ENCODE results near the gene THADA. TPM values are rescaled to one million over a fixed set of nuclear protein-coding genes. Genes with fewer than 3 reads are reported as not detected.
A peak's percentile ranks its signal among the peaks of the same experiment; 100 is the strongest.

THADA gene
- polyA plus RNA-seq, 3 donors: 7.3 to 11.2 (median 9.7) TPM

GRCh38 chr2:43202289-43202688 is 393.5 kb downstream of the THADA start:
- TF ChIP-seq CTCF (IDR thresholded peaks at IDR 0.05): no peak
- no peaks in the 10 kb centered on the region for H4K20me1 ChIP-seq (ENCODE audit: insufficient read depth, low read length)
- no peaks in the 10 kb centered on the region for H3K27me3 ChIP-seq (ENCODE audit: control insufficient read depth in 2 of 2, insufficient read depth in 2 of 2, low read length in 2 of 2)
- H3K4me1 ChIP-seq (ENCODE audit: control insufficient read depth in 1 of 2, insufficient read depth in 2 of 2, low read length in 2 of 2): peaks cover 23 to 39% of the 10 kb centered on the region in 2 donors
- H3K4me3 ChIP-seq (replicated peaks in 1 of 3; ENCODE audit: low read depth in 2 of 3, low read length in 3 of 3): no peak overlapping the region
- no peak overlapping the region for H3K9ac ChIP-seq (ENCODE audit: insufficient read depth, low read length, poor library complexity, severe bottlenecking)
- Mint-ChIP-seq H3K27ac (no peak overlapping the region), H3K27me3 (ENCODE audit: low read depth in 3 of 3) (peaks cover 1 to 2% (median 2%) of the 10 kb centered on the region in 3 donors), H3K4me3 (no peak overlapping the region), H3K9me3 (no peaks in the 10 kb centered on the region), H3K36me3 (peaks cover 0 to 3% of the 10 kb centered on the region in 2 donors), H3K4me1 (peaks cover 43% of the 10 kb centered on the region)
- intact Hi-C loops (cut with micrococcal nuclease): no loop called here
- no peaks in the 10 kb centered on the region for H3K36me3 ChIP-seq (replicated peaks in 1 of 2; ENCODE audit: control insufficient read depth in 1 of 2, insufficient read depth in 2 of 2, low read length in 2 of 2)
- 80% methylated on average over 1 of the region's 2 CpGs for WGBS (ENCODE audit: insufficient coverage)
- H2AFZ ChIP-seq (ENCODE audit: insufficient read depth, low read depth, low read length, poor library complexity, severe bottlenecking): no peak overlapping the region
- no peak overlapping the region for H3K27ac ChIP-seq (ENCODE audit: low read depth in 1 of 2, low read length in 2 of 2)
- no peak overlapping the region for H3K4me2 ChIP-seq (replicated peaks; ENCODE audit: extremely low read depth, low read length, poor library complexity, severe bottlenecking)
- no peaks in the 10 kb centered on the region for H3K79me2 ChIP-seq (ENCODE audit: insufficient read depth, low read length)
- no peak for DNase-seq
- no peaks in the 10 kb centered on the region for H3K9me3 ChIP-seq (replicated peaks in 1 of 2; ENCODE audit: control insufficient read depth in 1 of 2, insufficient read depth in 1 of 2, low read length in 2 of 2)

GRCh38 chr2:43201497-43201896 is 394.3 kb downstream of the THADA start:
- 0% methylated on average over 2 of the region's 4 CpGs for WGBS (ENCODE audit: insufficient coverage)
- no peak overlapping the region for H3K4me3 ChIP-seq (replicated peaks in 1 of 3; ENCODE audit: low read depth in 2 of 3, low read length in 3 of 3)
- H3K9me3 Mint-ChIP-seq: no peaks in the 10 kb centered on the region
- peaks cover 1 to 3% of the 10 kb centered on the region in 2 donors for H3K36me3 Mint-ChIP-seq
- peak overlapping the region in 2 of 7 donors; percentile 56 to 74 for H3K27ac Mint-ChIP-seq
- no peak for TF ChIP-seq CTCF (IDR thresholded peaks at IDR 0.05)
- no peaks in the 10 kb centered on the region for H3K9me3 ChIP-seq (replicated peaks in 1 of 2; ENCODE audit: control insufficient read depth in 1 of 2, insufficient read depth in 1 of 2, low read length in 2 of 2)
- DNase-seq: no peak
- H3K9ac ChIP-seq (ENCODE audit: insufficient read depth, low read length, poor library complexity, severe bottlenecking): no peak overlapping the region
- no peak overlapping the region for H3K4me3 Mint-ChIP-seq
- peak overlapping the region; percentile 53 for H2AFZ ChIP-seq (ENCODE audit: insufficient read depth, low read depth, low read length, poor library complexity, severe bottlenecking)
- no peaks in the 10 kb centered on the region for H4K20me1 ChIP-seq (ENCODE audit: insufficient read depth, low read length)
- no peaks in the 10 kb centered on the region for H3K36me3 ChIP-seq (replicated peaks in 1 of 2; ENCODE audit: control insufficient read depth in 1 of 2, insufficient read depth in 2 of 2, low read length in 2 of 2)
- peaks cover 0 to 2% (median 1%) of the 10 kb centered on the region in 3 donors for H3K27me3 Mint-ChIP-seq (ENCODE audit: low read depth in 3 of 3)
- H3K79me2 ChIP-seq (ENCODE audit: insufficient read depth, low read length): no peaks in the 10 kb centered on the region
- H3K27ac ChIP-seq (ENCODE audit: low read depth in 1 of 2, low read length in 2 of 2): no peak overlapping the region
- intact Hi-C loops (cut with micrococcal nuclease): no loop called here
- H3K4me1 ChIP-seq (ENCODE audit: control insufficient read depth in 1 of 2, insufficient read depth in 2 of 2, low read length in 2 of 2): peaks cover 30 to 44% of the 10 kb centered on the region in 2 donors
- H3K4me2 ChIP-seq (replicated peaks; ENCODE audit: extremely low read depth, low read length, poor library complexity, severe bottlenecking): no peak overlapping the region
- peaks cover 49% of the 10 kb centered on the region for H3K4me1 Mint-ChIP-seq
- H3K27me3 ChIP-seq (ENCODE audit: control insufficient read depth in 2 of 2, insufficient read depth in 2 of 2, low read length in 2 of 2): no peaks in the 10 kb centered on the region

All from CD14-positive monocyte (primary cell).